Urinary bladder (tissue), 4 donors: ENCODE data around the gene DTX1. TPM values are rescaled to one million over a fixed set of nuclear protein-coding genes. Genes with fewer than 3 reads are reported as not detected.

ENCODE experiments used
- DNase-seq: peaks from one replicate; pipeline ENCODE4 v3.0.0-alpha.2; 2015; ENCODE audit errors: extremely low spot score
- H3K27ac ChIP-seq: one replicate; pipeline ENCODE4 v1.5.1; 2013; ENCODE audit warnings: low read depth, mild to moderate bottlenecking, moderate library complexity
- H3K36me3 ChIP-seq: one replicate; pipeline ENCODE4 v1.6.1; 2013; ENCODE audit warnings: mild to moderate bottlenecking, moderate library complexity; ENCODE audit not compliant: insufficient read depth
- H3K4me1 ChIP-seq: one replicate; pipeline ENCODE4 v1.6.1; 2013; ENCODE audit warnings: mild to moderate bottlenecking, moderate library complexity; ENCODE audit not compliant: insufficient read depth
- H3K4me3 ChIP-seq: one replicate; pipeline ENCODE4 v1.5.1; 2013; ENCODE audit warnings: low read depth, low read length
- WGBS: extraction: QIAGEN DNeasy Blood & Tissue Kit; methylation state at CpG from one replicate; pipeline ENCODE4 v1.1.7; 2013; 5-methylcytosine and 5-hydroxymethylcytosine counted together
- polyA plus RNA-seq: library from polyadenylated mRNA; stranded (reverse); fragments of 200-250 nt; gene quantifications from one replicate; pipeline ENCODE4 v1.2.3, GENCODE V29; 2013
- total RNA-seq: library from RNA; depleted of rRNA; stranded (reverse); fragments of >200 nt; gene quantifications from one replicate; pipeline ENCODE4 v1.2.3, GENCODE V29; 2014
- donor health status: healthy with polysubstance abuse.
- donor health status: healthy.

The DTX1 gene
- total RNA-seq, result 3.3 TPM
- polyA plus RNA-seq, result 1.5 TPM

DNA sequence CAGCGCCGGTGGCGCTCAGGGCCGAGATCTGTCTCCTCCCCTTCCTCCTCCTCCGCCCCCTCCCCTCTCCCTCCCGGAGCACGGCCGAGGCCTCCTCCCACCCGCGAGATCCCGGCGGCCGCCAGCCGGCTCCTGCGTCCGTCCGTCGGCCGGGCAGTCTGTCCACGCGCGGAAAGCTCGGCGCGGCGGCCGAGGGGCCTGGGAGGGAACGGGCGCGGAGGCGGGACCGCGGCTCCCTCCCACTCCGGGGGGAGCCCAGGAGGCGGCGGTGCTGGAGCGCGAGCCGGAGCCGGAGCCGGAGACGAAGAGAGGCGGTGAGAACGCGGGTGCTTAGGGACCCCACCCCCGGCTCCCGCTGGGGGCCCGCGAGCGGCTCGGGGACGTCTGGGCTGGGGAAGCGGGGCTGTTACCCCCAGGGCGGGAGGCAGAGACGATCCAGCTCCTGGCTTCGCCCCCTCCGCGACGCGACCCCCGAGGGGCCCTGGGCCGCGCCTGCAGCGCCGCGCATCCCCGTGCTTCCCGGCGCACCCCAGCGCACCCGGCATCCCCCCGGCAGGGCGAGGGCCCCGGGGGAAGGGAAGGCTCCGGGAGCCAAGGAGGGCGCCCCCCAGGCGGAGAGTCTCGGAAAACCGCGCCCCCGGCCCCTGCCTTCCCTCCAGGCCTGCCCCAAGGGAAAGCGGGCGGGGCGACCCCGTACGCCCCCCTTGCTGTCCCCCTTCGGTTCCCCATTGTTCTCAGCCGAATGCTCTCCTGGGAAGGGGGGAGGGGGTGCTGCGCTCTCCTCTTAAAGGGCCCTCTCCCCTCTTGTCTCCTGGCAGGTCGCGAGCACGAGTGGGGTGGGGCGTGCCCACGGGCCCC is at the start of gene DTX1:
Gene DTX1, plus strand, starts transcription at position 100 of the 858 bp plus-strand sequence. CDS start 1,463 bp downstream, outside the sequence.
- no peaks in the 10 kb centered on the region for H3K4me1 ChIP-seq
- no peak within 1 kb of the TSS for H3K27ac ChIP-seq
- DNase-seq, result no peak
- WGBS, result under 1% methylated on average over 94 of the region's 94 CpGs
- H3K4me3 ChIP-seq, result peak within 1 kb of the TSS; percentile 44
- no peaks in the 10 kb centered on the region for H3K36me3 ChIP-seq

DNA sequence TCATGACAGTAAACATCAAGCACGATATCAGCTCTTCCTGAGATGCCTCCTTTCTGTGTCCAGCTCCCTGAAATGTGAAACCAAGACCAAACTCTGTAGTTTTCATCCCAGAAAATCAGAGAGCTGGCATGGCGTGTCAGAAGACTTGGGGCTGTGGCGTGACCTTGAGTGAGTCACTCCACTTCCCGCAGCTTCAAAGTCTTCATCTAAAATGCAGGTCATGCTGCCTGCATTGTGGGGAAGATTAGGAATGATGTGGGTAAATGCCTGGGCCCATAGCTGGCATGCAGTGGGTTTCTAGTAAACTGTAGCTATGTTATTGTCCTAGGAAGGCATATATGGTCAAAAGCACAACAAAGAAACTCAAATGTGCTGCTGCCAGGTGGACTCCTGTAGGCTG is 49.4 kb upstream of the DTX1 start:
- Histone ChIP-seq H3K36me3 (peaks cover 3% of the 10 kb centered on the region), H3K27ac (no peak overlapping the region), H3K4me1 (no peaks in the 10 kb centered on the region), H3K4me3 (no peak overlapping the region)
- no peak for DNase-seq
- 78% methylated on average over 4 of the region's 4 CpGs for WGBS

DNA sequence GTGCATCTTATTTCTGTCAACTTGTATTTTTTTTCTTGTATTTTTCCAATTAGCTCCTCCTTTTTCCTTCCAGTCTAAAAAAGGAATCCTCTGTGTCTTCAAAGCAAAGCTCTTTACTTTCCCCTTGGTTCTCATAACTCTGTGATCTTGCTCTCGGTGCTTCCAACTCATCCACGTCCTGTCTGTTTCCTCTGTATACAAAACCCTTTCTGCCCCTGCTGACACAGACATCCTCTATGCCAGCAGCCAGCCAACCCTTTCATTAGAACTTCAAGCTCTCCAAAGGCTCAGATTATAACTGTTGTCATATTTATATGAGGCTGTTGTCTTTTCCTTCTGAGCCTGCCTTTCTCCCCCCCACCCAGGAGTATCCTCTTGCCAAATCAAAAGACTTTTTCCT is 45.8 kb upstream of the DTX1 start:
- Histone ChIP-seq H3K4me3 (no peak overlapping the region), H3K36me3 (peaks cover 3% of the 10 kb centered on the region), H3K27ac (no peak overlapping the region), H3K4me1 (no peaks in the 10 kb centered on the region)
- no peak for DNase-seq
- WGBS, result 53% methylated on average over 2 of the region's 2 CpGs

DNA sequence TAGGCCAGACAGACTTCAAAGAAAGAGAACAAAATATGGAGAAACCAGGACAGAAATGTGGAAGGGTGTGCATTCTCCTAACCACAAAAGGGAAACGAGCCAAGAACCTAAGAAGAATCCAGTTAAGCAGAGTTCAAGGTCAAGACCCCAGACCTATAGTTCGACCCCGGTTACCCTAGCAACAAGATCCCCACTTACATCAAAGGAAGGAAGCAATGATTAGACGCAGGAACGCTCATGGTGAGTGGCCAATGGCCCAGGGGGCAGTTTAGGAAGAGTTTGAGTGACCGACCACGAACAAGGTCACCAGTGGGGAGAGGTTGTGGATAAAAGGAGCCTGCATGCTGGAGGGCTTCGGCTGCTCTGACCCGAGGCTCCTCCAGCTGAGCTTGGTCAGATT is 42.0 kb upstream of the DTX1 start:
- no peaks in the 10 kb centered on the region for H3K36me3 ChIP-seq
- no peak overlapping the region for H3K4me3 ChIP-seq
- DNase-seq, result no peak
- no peaks in the 10 kb centered on the region for H3K4me1 ChIP-seq
- H3K27ac ChIP-seq, result no peak overlapping the region
- WGBS, result 56% methylated on average over 9 of the region's 9 CpGs

DNA sequence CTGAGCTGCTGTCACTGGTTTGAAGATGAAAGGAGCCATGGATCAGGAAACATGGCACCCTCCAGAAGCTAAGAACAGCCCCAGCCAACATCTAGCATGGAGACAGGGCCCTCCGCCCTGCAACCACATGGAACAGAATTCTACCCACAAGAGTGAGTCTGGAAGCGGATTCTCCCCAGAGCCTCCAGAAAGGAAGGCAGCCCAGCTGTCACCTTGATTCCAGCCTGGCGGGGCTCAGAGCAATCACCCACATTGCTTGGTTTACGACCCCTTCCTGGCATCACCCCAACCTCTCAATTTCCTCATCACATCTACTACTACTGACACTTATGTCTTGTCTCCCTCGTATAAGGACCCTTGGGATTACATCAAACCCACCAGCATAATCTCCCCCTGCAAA is 39.7 kb upstream of the DTX1 start:
- no peak for DNase-seq
- 61% methylated on average over 5 of the region's 5 CpGs for WGBS
- H3K4me1 ChIP-seq, result no peaks in the 10 kb centered on the region
- no peaks in the 10 kb centered on the region for H3K36me3 ChIP-seq
- no peak overlapping the region for H3K4me3 ChIP-seq
- no peak overlapping the region for H3K27ac ChIP-seq

DNA sequence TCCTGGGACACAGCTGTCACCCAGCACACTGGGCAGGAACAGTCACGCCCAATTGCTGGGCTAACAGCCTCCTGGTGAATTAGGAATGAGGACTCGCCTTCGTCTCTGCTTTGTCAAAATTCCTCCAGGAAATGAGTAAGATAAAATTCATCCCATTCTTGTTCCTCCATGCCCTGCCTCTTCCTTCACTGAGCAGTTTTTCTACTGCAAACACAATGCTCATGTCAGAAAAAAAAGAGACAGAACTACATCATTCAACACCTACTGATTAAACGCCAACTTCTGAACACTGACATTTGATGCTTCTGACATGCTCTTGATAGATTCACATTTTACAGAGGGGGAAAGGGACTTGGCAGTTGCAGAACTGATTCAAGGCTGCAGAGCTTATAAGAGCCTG is 37.5 kb upstream of the DTX1 start:
- WGBS, result 51% methylated on average over 4 of the region's 4 CpGs
- no peak overlapping the region for H3K27ac ChIP-seq
- no peaks in the 10 kb centered on the region for H3K4me1 ChIP-seq
- no peak for DNase-seq
- no peaks in the 10 kb centered on the region for H3K36me3 ChIP-seq
- no peak overlapping the region for H3K4me3 ChIP-seq

DNA sequence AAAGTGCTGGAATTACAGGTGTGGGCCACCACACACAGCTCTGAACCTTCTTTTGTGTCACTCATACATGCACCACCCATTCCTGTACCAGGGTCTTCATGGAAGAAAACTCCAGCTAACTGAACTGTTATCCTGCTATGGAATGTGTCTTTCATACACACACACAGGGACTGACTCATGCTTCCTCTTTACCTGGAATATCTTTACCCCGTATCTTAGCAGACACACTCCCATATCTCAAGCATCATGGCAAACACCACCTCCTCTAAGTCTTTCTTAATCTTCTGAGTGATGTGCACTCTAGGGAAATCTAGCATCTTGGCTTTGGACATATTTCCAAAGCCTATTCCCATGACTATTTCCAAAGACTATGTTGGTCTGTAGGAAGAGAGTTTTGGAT is 35.0 kb upstream of the DTX1 start:
- H3K4me3 ChIP-seq, result no peak overlapping the region
- no peak overlapping the region for H3K27ac ChIP-seq

DNA sequence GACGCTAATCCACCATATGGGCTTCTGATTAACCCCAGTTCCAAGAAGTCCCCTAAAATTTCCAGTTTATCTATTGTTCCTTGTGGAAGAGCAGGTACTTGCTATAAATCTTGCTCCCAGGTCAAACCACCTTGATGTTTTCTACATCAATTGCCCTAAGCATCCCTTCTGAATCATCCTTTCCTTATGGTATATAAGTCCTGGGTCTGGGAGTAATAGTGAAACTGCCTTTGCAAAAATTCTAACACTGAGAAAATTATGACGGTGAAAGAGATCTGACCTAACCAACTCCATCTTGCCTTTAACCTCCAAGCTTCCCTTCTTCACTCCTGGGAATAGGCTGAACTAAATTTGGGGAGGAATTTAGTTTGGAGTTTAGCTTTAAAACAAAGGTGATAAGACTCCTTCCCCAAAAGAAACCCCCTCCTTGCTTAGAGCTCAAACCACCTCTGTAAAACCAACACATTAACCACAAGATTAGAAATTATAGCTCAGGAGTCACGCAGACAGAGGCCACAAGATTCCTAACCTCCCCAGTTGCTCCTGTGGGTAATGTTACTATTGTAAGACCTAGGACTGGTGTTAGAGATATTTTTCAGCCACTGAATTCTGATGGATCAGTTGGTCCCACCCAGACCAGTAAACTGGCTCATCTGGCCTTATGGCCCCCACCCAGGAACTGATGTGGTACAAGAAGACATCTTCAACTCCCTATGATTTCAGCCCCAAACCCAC is 33.8 kb upstream of the DTX1 start:
- no peaks in the 10 kb centered on the region for H3K36me3 ChIP-seq
- WGBS, result 94% methylated on average over 3 of the region's 3 CpGs
- DNase-seq, result no peak
- no peaks in the 10 kb centered on the region for H3K4me1 ChIP-seq
- H3K27ac ChIP-seq, result no peak overlapping the region
- H3K4me3 ChIP-seq, result no peak overlapping the region

More for the DNA sequence above, 35.0 kb upstream of the DTX1 start:
- 69% methylated on average over 1 of the region's 1 CpG for WGBS
- no peak for DNase-seq
- no peaks in the 10 kb centered on the region for H3K4me1 ChIP-seq
- no peaks in the 10 kb centered on the region for H3K36me3 ChIP-seq

DNA sequence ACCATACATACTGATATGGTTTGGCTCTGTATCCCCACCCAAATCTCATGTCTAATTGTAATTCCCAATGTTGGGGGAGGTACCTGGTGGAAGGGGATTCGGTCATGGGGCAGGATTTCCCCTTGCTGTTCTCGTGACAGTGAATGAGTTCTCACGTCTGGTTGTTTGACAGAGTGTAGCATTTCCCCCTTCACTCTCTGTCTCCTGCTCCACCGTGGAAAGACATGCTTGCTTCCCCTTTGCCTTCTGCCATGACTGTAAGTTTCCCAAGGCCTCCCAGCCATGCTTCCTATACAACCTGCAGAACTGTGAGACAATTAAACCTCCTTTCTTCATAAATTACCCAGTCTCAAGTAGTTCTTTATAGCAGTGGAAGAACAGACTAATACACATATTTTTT is 28.8 kb upstream of the DTX1 start:
- no peak for DNase-seq
- H3K4me1 ChIP-seq, result no peaks in the 10 kb centered on the region
- H3K36me3 ChIP-seq, result no peaks in the 10 kb centered on the region
- no peak overlapping the region for H3K27ac ChIP-seq
- WGBS, result 56% methylated on average over 4 of the region's 4 CpGs
- no peak overlapping the region for H3K4me3 ChIP-seq

DNA sequence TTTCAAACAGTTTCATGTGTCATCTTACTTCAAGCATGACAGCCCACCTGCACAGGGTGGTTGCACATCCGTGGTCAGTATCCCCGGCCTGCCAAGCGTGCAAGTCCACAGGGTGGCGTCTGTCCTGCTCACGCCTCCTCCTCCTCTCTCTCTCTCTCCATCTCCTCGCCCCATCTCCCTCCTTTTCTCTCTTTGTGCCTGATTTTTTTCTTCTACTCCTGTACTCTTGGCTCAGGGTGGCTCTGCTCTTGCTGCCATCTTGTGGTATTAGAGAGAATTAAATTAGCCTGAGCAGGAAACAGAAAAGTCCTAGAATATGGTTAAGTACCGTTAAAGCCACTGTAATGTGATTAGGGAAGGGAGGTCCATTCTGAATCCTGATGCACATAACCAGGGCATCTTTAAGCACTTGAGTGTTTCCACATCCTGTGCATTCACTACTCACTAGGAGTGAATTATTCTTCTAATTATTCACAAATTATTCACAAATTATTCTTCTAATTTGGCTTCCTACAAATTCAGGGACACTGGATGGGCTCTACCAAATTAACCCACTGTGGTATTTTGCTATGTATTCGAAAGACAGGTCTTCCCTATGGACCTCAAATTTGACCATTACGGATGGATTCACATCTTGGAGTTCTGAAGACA is 25.5 kb upstream of the DTX1 start:
- H3K4me1 ChIP-seq, result no peaks in the 10 kb centered on the region

DNA sequence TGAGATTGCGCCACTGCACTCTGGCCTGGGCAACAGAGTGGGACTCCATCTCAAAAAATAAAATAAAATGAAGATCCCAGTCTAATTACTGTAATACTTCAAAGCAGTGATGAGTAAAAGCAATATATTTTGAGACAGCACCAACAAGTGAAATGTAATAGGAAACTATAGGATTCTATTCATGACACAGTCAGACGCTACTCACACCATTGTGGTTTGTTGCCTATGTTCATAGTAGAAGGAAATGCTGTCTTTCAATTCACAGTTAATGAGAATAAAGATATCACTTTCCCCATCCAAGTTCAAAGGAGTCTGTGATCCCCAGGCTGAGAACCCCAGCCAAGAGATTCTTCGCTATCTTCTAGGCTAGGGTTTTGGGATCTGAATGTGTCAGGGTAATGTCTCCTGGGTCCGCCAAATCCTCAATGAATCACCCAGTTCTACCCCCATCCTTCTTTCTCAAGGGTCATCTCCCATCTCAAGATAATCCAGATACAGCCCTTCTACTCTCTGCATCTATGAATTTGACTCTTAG is 16.6 kb upstream of the DTX1 start:
- no peaks in the 10 kb centered on the region for H3K36me3 ChIP-seq
- WGBS, result 57% methylated on average over 4 of the region's 4 CpGs
- no peak for DNase-seq
- no peak overlapping the region for H3K4me3 ChIP-seq
- H3K27ac ChIP-seq, result no peak overlapping the region
- no peaks in the 10 kb centered on the region for H3K4me1 ChIP-seq

More for the DNA sequence above, 25.5 kb upstream of the DTX1 start:
- DNase-seq, result peak; percentile 29
- WGBS, result 12% methylated on average over 9 of the region's 9 CpGs
- Histone ChIP-seq H3K36me3 (no peaks in the 10 kb centered on the region), H3K27ac (no peak overlapping the region), H3K4me3 (no peak overlapping the region)

DNA sequence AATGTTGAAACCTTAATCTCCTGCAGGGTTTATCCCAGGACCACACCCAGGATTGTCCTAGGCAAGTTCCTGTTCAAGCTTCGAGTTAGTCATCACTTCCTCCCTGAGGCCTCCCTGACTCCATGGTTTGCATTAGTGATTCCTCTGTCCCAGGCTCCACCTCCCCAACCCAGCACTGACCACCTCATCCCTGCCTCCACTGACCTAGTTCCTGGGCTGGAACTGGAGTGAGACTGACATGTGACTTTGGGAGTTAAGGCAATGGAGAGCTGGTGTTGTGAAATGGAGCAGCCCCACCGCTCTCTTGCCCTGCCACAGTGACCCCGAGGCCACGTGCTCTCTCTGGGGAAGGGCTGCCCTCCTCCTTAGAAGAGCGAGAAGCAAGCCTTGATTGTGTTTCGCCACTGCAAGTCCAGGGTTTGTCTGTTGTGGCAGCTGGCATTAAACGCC is 15.8 kb upstream of the DTX1 start:
- no peak for DNase-seq
- no peak overlapping the region for H3K27ac ChIP-seq

DNA sequence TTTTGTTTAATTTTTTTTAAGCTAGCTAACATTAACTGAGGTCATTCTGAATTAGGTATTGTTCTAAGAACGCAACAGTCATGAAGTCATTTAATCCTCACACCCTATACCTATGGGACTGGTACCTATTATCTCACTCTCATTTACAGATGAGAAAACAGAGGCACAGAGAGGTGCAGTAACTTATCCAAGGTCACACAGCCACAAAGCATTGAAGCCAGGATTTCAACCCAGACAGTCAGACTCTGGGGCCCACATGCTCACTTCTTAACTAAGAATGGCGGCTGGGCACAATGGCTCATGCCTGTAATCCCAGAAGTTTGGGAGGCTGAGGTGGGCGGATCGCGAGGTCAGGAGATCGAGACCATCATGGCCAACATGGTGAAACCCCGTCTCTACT is 15.0 kb upstream of the DTX1 start:
- no peaks in the 10 kb centered on the region for H3K36me3 ChIP-seq
- no peak overlapping the region for H3K4me3 ChIP-seq
- 93% methylated on average over 7 of the region's 7 CpGs for WGBS
- H3K4me1 ChIP-seq, result no peaks in the 10 kb centered on the region
- DNase-seq, result no peak
- H3K27ac ChIP-seq, result no peak overlapping the region

More for the DNA sequence above, 15.8 kb upstream of the DTX1 start:
- 64% methylated on average over 7 of the region's 7 CpGs for WGBS
- Histone ChIP-seq H3K4me1 (no peaks in the 10 kb centered on the region), H3K36me3 (no peaks in the 10 kb centered on the region), H3K4me3 (no peak overlapping the region)
